NB4 (cell line): ENCODE results near the gene NTRK2.
A peak's percentile ranks its signal among the peaks of the same experiment; 100 is the strongest.

ENCODE experiments used
- DNase-seq: peaks from one replicate; pipeline ENCODE4 v3.0.0; 2010; ENCODE audit warnings: low read depth
- H3K4me3 ChIP-seq: one replicate; pipeline ENCODE4 v1.5.1; 2011; ENCODE audit warnings: mild to moderate bottlenecking, low read depth, low read length, moderate library complexity
- MYC ChIP-seq: IDR thresholded peaks from 2 replicates; pipeline ENCODE4 v1.6.1; 2011; ENCODE audit warnings: low read depth, low read length
- POLR2A ChIP-seq: IDR thresholded peaks from 2 replicates; pipeline ENCODE4 v1.6.1; 2011; ENCODE audit warnings: mild to moderate bottlenecking; ENCODE audit not compliant: insufficient read length; ENCODE audit errors: extremely low read depth
- TF ChIP-seq, protein P1 (sequence below): IDR thresholded peaks from 2 replicates; pipeline ENCODE4 v1.6.1; 2011; ENCODE audit warnings: low read depth, low read length
- TF ChIP-seq, protein P2 (sequence below): IDR thresholded peaks from one replicate; pipeline ENCODE4 v1.5.1; 2012; ENCODE audit warnings: low read depth, low read length

Gene NTRK2

DNA sequence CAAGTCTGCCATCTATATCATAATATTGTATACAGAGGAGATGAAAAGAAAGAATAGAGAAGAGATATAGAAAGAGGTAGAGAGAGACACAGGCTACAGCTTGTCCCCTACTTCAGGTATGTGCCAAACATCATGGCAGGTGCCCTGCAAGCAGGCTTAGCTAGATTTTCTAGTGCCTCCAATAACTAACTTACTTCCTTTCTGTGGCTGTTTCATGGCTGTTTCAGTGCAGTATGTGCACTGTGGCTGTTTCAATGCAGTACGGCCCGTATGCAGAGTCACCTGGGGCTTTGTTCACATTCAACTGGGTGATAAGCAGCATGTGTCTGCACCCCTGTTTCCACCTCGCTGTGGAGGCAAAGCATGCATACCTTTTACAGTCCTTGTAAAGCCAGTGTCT is 327.2 kb downstream of the NTRK2 start:
- TF ChIP-seq MYC (no peak), POLR2A (no peak)
- TF ChIP-seq, protein P1, sequence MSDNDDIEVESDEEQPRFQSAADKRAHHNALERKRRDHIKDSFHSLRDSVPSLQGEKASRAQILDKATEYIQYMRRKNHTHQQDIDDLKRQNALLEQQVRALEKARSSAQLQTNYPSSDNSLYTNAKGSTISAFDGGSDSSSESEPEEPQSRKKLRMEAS: no peak
- TF ChIP-seq, protein P2, sequence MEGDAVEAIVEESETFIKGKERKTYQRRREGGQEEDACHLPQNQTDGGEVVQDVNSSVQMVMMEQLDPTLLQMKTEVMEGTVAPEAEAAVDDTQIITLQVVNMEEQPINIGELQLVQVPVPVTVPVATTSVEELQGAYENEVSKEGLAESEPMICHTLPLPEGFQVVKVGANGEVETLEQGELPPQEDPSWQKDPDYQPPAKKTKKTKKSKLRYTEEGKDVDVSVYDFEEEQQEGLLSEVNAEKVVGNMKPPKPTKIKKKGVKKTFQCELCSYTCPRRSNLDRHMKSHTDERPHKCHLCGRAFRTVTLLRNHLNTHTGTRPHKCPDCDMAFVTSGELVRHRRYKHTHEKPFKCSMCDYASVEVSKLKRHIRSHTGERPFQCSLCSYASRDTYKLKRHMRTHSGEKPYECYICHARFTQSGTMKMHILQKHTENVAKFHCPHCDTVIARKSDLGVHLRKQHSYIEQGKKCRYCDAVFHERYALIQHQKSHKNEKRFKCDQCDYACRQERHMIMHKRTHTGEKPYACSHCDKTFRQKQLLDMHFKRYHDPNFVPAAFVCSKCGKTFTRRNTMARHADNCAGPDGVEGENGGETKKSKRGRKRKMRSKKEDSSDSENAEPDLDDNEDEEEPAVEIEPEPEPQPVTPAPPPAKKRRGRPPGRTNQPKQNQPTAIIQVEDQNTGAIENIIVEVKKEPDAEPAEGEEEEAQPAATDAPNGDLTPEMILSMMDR: no peak
- no peak overlapping the region for H3K4me3 ChIP-seq
- DNase-seq: no peak

DNA sequence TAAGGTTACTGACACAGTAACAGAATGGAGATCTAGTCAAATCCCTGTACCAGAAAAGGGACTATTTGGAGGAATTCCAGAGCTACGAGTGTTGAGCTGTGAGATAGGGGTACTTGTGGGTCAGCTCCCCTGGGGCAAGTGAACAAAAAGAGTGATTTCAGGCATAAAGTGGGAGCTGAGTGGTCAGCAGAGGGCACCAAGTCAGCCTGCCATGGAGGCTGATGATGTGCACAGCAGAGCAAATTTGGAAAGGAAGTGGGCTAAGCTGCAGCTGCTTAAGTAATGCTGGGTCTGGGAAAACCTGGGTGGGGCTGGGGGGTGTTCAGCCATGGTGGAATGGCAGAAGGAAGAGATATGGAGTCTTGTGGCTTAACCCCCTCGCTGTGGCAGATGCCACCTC is 327.9 kb downstream of the NTRK2 start:
- DNase-seq: peak; percentile 2
- TF ChIP-seq, protein P2: no peak
- TF ChIP-seq MYC: no peak
- TF ChIP-seq, protein P1: no peak
- no peak for TF ChIP-seq POLR2A
- no peak overlapping the region for H3K4me3 ChIP-seq

DNA sequence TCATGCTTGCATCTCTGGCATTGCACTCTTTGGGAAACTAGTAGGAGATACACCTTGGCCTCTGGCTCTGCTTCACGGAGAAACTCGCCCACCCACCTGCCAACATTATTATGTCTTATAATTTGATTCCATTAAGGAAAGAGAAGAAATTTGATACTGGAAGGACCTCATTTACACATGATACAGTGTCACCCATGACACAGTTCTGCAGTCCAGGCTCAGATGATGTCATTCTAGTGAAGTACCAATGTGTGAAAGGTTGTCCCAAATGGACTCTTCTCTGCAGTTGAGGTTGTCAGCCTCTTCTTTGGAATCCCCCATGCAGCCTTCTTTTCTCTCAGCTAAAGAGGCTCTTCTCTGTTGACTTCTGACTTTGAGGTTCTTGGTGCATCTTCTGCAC is 329.1 kb downstream of the NTRK2 start:
- DNase-seq: no peak
- no peak for TF ChIP-seq POLR2A
- TF ChIP-seq MYC: no peak
- TF ChIP-seq, protein P1: no peak
- TF ChIP-seq, protein P2: no peak
- no peak overlapping the region for H3K4me3 ChIP-seq

DNA sequence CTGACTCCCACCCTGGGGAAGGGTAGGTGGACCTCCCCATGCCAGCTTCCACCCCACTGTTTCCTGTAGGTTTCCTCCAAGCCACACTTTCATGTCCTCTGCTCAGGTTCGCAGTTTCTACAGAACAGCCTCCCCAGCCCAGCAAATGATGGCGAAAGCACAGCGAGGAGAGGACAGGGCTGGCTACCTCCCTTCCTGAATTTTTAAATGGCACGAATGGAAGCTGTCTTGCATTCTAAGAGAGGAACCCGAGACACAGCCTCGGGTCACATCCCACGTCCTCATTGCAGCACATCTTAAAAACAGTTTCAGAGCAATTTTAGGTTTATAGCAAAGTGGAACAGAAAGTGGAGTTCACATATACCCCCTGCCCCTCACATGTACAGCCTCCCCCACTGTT is 330.3 kb downstream of the NTRK2 start:
- no peak overlapping the region for H3K4me3 ChIP-seq
- TF ChIP-seq, protein P2: no peak
- TF ChIP-seq MYC: no peak
- TF ChIP-seq, protein P1: no peak
- no peak for TF ChIP-seq POLR2A
- no peak for DNase-seq

DNA sequence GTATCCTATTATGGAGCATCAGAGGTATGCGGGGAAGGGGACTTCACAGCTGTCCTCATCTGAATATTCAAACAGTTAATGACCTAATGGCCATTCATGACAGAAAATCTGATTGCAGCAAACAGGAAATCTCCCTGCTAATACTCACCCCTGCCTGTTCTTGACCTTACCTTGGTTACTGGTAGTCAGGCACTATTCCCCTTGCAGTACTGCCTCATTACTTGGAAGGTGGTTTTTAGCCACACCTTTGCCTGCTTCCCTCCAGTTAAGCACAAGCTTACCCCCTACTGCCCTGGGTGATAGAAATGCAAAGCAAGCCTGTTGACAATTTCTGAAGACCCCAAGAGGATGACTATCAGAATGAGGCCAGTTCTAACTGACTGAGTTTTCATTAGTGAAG is 332.4 kb downstream of the NTRK2 start:
- no peak overlapping the region for H3K4me3 ChIP-seq
- no peak for DNase-seq
- no peak for TF ChIP-seq MYC
- TF ChIP-seq, protein P1: no peak
- no peak for TF ChIP-seq POLR2A
- TF ChIP-seq, protein P2: no peak

DNA sequence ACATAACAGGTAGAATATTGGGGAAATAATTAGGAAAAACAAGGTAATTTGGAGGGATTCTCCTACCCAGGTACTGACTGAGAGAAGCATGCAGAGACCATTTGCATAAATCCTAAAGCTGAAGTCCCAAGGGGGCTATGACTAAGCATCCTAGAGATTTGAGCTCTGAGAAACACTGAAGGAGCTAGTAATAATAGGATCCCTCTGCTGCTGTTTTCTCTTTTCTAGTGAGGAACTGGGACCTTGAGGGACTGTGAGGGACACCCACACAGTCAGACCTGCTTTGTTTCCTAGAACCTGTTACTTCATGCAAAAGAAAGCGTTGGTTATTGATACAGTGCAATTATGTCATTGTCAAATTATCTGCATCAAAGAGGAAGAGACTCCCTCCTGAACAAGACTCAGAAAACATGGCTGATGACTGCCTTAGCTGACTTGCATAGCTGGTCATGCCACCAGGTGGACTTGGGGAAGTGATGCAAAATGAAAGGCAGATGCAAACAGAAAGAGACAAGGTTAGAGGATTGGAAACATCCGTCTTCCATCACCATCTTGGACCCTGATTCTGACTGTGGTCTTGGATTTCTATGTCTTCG is 335.4 kb downstream of the NTRK2 start:
- peak; percentile 21 for DNase-seq
- no peak overlapping the region for H3K4me3 ChIP-seq
- TF ChIP-seq, protein P2: no peak
- TF ChIP-seq MYC: no peak
- TF ChIP-seq POLR2A: no peak
- TF ChIP-seq, protein P1: no peak
